Measurements from ENCODE around the gene VEGFA.

The VEGFA gene

GRCh38 chr6:43772681-43773049 lies 2.7 kb downstream of the VEGFA start:
- no peak for DNase-seq (ENCODE audit: low read depth, low spot score)

- DNase-seq (ENCODE audit: low read depth, low spot score), result no peak
Measured at GRCh38 chr6:43773050-43773979, 3.3 kb downstream of the VEGFA start.

- no peak for DNase-seq (ENCODE audit: low read depth, low spot score)
Measured at GRCh38 chr6:43773980-43774775, 4.2 kb downstream of the VEGFA start.

- no peak for DNase-seq (ENCODE audit: low read depth, low spot score)
Measured at GRCh38 chr6:43774776-43775534, 4.9 kb downstream of the VEGFA start.

GRCh38 chr6:43775535-43775885 lies 5.5 kb downstream of the VEGFA start:
- DNase-seq (ENCODE audit: low read depth, low spot score), result no peak

GRCh38 chr6:43776115-43776798 lies 6.2 kb downstream of the VEGFA start:
- DNase-seq (ENCODE audit: low read depth, low spot score), result no peak

- DNase-seq (ENCODE audit: low read depth, low spot score), result no peak
Measured at GRCh38 chr6:43776799-43777776, 7.1 kb downstream of the VEGFA start.

- no peak for DNase-seq (ENCODE audit: low read depth, low spot score)
Measured at GRCh38 chr6:43778131-43778855, 8.3 kb downstream of the VEGFA start.

GRCh38 chr6:43778976-43779851 lies 9.2 kb downstream of the VEGFA start:
- no peak for DNase-seq (ENCODE audit: low read depth, low spot score)

- no peak for DNase-seq (ENCODE audit: low read depth, low spot score)
Measured at GRCh38 chr6:43779852-43780236, 9.8 kb downstream of the VEGFA start.

- no peak for DNase-seq (ENCODE audit: low read depth, low spot score)
Measured at GRCh38 chr6:43780293-43780692, 10.3 kb downstream of the VEGFA start.

- no peak for DNase-seq (ENCODE audit: low read depth, low spot score)
Measured at GRCh38 chr6:43780941-43781928, 11.2 kb downstream of the VEGFA start.

- no peak for DNase-seq (ENCODE audit: low read depth, low spot score)
Measured at GRCh38 chr6:43781941-43782704, 12.1 kb downstream of the VEGFA start.

GRCh38 chr6:43782764-43783513 lies 12.9 kb downstream of the VEGFA start:
- no peak for DNase-seq (ENCODE audit: low read depth, low spot score)

- DNase-seq (ENCODE audit: low read depth, low spot score), result no peak
Measured at GRCh38 chr6:43784049-43784855, 14.2 kb downstream of the VEGFA start.
